ENCODE data around the gene RNF141.

The RNF141 gene

DNA sequence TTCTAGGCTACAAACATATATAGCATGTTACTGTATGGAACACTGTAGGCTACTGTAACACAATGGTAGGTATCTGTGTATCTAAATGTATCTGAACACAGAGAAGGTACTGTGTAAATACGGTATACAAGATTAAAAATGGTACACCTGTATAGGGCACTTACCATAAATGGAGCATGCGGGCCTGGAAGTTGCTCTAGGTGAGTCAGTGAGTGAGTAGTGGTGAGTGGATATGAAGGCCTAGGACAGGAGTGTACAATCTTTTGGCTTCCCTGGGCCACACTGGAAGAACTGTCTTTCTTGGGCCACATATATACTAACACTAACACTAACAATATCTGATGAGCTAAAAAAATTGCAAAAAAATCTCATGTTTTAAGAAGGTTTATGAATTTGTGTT lies 21.4 kb downstream of the RNF141 start:
- DNase-seq = no peak

DNA sequence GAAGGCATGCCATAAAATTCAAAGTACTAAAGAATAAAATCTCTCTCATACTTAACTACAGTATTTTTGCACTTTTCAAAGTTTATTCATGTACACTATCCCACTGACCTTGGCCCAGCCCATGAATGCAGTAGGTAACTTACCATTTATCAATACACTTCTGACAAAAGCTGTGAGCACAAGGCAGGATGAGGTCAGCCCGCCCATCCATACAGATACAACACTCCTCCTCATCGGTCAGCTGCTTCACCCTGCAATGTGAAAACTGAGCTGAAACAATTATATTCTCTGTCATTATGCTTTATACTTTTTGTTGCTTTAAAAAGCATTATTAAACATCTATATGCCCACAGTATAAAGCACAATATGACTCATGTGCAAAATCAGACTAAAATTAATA lies 22.1 kb downstream of the RNF141 start:
- no peak for DNase-seq

DNA sequence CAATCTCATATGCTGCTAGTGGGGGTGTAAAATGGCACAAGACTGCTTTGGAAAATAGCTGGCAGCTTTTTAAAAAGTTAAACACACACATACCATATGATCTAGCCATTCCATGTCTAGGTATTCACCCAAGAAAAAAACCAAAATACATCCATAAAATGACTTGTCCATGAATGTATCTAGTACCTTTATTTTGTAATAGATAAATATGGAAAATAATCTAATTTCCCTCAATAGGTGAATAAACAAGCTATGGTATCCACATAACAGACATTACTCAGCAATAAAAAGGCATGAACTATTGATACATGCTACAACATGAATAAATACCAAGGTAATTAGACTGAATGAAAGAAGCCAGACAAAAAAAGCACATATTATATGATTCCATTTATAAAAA lies 22.9 kb downstream of the RNF141 start:
- DNase-seq = no peak

DNA sequence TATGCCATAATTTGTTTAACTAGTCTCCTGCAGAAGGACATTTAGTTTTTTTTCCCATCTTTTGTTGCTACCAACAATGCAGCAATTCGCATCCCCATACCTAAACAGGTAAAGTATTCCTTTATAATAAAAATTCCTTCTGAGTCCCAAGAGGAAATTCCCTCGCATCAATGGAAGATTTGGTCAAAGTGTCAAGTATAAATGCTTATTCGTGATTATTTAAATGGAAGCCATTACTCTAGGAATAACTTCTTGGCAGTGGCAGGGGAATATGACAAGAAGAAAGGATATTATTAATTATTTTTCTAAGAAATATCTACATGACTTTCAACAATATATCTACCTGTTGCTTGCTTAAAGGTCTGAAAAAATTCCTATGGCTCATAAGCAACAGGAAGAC lies 25.6 kb downstream of the RNF141 start:
- DNase-seq = no peak

DNA sequence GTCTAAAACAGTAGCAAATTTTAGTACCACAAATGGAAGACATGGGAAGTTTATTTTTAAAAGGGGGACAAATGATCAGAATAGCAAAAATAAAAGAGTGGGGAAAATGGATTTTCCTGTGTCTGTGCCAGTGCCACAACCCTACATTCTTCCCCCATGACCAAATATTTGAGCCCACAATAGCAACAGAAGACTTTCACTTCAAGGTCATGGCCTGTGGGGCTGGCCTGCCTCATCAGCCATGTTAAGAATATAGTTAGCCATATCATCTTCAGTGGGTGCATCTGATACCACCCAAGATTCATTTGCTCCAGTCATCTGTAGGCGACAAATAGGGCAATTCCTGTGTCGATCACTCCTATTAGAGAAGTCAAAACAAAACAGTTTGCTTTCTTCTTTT lies 26.3 kb downstream of the RNF141 start:
- no peak for DNase-seq

DNA sequence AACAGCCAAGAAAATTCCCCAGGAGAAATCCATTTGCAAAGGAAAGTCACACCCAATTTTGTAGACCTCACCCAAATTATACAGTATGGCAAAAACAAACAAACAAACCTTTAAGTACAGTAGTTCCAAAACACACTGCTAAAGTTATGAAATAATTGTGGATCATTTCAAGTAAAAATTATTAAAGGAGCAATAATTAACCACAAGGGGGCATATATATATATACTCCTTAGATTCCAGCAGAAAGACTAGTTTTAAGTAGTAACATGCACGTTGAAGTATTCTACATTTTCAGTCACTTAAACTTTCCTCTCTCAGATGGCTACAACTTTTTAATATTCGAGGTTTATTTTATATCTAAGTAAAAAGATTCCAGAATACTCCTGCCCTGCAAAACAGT lies 26.8 kb downstream of the RNF141 start:
- no peak for DNase-seq

DNA sequence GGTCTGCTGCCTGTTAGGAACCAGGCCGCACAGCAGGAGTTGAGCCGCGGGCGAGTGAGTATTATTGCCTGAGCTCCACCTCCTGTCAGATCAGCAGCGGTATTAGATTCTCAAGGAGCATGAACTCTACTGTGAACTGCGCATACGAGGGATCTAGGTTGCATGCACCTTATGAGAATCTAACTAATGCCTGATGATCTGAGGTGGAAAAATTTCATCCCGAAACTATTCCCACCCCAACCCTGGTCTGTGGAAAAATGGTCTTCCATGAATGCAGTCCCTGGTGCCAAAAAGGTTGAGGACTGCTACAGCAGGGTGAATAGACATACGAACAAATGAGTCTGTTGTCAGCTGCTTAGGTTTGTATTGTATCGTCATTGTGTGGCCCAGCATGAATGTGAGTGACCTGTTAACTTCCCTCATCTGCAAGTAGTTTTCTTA lies 29.8 kb downstream of the RNF141 start:
- DNase-seq = no peak

DNA sequence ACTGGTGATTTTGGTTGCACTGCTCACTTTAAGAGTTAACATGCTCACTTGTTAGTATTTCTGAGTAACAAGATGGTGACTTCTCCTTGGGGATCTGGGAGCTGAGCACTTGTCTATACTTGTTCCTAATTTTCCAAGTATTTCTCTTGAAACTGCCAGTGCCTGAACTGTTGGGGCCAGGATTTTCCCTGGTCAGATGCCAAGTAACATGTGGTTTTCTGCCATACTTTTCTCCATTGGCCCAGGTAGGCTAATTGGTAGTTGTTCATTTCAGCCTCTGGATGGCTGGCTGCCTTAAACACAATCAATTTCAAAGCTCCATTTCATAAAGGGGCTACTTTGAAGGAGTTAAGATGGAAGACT lies 35.0 kb downstream of the RNF141 start:
- no peak for DNase-seq

DNA sequence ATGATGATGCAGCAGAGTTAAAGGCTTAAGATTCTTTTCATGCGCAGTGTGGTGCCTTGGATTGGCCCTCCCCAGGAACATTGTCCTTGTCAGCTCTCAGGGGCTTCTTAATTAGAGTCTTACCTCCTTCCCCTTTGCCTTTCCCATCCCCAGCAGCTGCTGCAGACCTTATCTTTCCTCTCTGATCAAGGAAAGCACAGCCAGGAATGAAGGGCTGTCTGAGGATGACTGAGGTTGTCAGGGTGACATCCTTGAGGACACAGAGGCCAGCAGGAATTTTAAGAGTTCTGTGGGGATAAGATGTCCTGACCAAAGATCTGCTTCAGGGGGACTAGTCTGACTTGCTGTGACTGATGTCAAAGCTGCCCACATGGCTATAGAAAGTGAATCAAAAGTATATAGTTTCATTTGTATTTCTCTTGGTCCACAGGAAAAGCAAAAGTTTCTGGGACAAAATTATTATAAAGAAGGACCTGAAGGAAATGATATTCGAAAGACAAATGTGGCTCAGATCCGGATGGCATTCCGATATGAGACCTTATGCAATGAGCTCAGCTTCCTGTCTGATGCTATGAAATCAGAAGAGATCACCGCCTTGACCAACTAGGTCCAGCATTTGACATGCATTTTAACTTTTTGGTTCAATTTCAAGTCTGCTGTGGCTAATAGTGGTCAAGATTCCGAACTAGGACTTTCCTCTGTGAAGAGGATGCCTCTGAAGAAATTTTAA lies 35.5 kb downstream of the RNF141 start:
- DNase-seq = no peak

DNA sequence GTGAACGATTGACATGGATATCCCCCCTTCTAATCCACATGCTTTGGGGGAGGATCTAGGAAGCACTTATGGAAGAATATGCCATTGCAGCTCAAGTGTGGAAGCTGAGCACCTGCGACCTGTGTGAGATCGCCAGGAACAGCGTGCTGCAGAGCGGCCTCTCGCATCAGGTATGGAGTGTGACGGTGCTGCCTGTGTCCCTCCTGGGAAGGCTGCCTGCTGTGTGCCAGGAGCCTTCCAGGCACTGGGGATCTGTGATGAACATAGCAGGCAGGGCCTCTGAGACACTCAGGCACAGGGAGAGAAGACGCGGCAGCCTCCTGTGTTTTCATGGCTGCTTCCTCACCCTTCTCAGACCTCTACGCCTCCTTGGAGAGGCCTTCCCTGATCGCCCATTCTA lies 36.5 kb downstream of the RNF141 start:
- no peak for DNase-seq

DNA sequence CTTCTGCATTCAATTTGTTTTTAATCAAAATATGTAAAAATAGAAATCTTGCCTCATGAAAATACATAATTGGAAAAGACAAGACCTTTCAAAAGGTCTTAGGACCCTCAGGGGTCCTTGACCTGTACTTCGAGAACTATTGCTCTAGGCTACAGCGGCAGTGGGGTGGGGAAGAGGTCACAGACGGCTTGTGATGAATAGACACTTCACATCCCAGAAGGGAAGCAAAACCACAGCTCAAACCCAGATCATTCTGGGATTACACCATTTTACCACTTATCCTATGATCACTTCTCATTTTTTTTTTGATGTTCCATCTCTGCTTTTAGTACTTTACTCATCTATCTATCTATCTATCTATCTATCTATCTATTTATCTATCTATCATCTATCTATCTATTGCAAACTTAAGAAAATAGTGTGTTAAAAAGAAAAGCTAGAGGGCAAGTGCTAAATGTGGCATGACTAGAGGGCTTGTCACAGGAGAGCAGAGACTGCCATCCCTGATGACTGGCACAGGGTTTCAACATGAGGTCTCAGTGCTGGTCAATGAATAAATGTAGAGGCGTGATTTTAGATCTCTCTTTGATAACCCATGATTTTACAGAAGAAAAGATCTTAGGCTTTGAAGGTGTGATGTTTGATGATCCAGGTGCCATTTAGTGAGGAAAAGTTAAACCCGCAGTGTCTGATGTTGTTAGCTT lies 37.1 kb downstream of the RNF141 start:
- no peak for DNase-seq

DNA sequence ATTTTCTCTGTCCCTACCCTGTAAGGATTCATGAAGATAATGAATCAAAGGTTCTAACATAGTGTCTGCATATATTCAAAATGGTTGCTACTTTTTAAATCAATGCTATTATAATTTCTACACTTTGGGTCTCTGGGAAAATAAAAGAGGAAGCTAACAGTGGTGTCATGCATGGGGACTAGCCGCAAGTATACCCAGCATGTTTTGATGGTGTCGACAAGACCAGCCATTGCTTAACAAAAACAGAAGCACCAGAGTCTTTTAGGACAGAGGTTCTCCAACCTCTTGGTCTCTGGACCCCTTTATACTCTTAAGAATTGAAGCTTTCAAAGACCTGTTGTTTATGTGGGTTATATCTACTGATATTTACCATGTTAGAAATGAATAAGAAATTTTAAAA lies 37.8 kb downstream of the RNF141 start:
- DNase-seq = no peak

DNA sequence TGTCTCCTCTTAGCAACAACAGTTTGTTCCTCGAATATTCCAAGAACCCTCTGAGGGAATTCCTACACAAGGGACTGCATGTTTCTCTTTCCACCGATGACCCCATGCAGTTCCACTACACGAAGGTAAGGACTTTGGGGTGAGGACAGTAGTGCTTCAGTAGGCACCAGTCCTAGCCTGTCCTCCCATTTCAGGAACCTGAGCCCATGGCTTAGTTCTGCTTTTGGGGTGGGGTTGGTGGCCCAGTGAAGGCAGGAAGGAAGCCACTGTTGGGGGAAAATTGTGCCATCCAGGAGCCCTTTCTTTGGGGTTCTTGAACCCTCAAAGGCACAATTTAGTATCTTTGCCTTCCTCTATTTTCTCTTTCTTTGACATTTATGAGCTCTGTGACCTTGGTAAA lies 38.2 kb downstream of the RNF141 start:
- no peak for DNase-seq

DNA sequence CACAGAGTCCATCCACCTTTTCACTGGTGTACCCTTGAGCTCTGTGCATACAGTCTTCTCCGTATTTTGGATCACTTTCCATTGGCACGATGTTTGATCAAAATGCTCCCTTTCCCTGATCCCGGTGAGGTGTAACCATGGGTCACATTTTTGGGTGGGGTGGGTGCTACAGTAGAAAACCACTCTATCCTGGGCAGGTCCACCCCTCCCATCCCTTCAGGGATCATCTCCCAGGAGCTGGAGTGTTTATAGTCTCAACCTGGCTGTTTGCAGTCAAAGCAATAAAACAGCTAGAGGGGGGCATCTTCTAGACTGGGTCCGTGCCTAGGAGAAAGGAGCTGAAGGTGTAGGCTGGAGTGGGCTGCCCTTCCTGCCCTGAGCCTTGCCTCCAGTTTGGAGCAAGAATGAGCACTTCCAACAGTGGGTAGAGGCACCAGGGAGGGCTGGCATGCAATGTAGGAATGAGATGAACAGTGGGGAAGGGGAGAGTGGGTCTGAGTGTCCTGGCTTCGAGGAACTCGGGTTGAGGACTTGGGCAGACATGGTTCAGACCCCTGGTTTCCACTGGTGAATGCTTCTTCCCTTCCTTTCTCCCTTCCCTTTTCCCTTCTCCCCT lies 38.8 kb downstream of the RNF141 start:
- DNase-seq = no peak

DNA sequence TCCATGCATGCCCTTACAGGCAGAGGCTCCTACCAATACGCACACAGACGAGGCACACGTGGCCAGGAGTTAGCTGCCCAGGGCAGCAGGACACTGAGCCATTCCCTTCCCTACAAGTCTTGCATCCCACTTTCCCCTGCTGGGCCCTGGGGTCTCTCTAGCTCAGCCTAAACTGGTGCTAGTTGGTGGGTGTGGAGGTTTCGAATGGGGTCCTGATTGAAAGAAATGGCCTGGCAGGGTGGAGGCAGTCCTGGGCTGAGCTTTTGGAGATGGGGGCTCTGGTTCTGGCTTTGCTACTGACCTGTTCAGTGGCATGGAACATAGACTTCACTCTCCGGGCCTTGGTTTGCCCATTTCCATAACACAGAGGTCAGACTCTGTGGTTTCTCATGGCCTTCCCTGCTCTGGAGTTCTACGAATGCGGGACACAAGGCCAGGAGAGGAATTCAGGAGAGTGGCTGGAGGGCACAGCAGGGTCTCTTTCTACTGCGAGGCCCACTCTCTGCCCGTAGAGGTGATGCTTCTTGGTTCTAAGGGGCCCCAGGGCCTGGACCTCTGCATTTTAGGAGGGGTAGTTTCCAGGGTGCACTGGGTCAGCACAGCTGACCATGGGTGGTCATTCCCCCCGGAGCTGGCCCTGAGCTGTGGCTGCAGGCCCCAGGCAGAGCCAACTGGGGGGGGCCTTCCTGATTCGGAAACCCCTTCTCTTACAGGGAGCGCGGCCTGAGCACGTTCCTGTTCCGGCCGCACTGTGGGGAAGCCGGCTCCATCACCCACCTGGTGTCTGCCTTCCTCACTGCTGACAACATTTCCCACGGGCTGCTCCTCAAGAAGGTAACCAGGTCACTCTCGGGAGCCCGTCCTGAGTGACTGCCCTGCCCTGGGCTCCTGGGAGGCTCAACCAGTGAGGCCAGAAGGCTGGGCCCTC lies 40.0 kb downstream of the RNF141 start:
- DNase-seq = no peak

DNA sequence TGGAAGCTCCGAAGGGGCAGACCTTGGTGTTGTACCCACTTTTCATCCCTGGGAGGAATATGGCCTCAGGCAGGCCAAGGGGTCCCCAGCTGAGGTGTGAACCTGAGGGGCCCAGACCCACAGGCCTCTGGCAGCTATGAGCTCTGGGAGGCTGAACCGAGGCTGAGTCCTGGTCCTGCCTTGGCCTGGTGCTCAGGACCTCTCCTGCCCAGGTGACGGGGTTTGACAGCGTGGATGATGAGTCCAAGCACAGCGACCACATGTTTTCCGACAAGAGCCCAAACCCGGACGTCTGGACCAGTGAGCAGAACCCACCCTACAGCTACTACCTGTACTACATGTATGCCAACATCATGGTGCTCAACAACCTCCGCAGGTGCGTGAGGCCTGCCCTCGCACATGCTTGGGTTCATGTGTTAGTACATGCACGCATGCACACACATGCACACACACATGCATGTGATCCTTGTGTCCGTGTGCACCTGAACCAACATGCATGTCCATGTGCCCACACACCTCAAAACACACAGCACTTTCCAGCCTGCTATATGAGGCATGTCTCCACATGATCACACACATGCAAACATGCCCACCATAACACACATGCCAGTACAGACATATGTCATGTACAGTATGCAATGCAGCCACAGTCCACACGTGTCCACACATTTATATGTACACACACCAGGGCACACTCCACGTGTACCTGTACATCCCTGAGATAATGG lies 40.9 kb downstream of the RNF141 start:
- DNase-seq = no peak

DNA sequence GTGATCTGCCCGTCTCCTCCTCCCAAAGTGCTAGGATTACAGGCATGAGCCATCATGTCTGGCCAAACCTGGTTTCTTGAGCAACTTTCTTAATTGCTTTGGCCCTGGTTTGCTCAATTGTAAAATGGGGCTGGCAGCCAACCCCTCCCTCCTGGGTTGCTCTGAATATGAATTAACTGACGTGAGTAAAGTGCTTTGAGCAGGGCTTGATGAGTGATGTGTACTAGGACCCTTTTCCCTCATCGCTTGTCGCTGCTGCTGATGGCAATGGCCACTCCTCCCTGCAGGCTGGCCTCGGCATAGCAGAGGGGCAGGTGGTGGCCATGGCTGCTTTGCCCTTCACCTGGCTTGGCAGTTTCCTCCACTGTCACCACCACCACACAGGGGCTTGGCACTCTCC lies 41.5 kb downstream of the RNF141 start:
- DNase-seq = no peak

DNA sequence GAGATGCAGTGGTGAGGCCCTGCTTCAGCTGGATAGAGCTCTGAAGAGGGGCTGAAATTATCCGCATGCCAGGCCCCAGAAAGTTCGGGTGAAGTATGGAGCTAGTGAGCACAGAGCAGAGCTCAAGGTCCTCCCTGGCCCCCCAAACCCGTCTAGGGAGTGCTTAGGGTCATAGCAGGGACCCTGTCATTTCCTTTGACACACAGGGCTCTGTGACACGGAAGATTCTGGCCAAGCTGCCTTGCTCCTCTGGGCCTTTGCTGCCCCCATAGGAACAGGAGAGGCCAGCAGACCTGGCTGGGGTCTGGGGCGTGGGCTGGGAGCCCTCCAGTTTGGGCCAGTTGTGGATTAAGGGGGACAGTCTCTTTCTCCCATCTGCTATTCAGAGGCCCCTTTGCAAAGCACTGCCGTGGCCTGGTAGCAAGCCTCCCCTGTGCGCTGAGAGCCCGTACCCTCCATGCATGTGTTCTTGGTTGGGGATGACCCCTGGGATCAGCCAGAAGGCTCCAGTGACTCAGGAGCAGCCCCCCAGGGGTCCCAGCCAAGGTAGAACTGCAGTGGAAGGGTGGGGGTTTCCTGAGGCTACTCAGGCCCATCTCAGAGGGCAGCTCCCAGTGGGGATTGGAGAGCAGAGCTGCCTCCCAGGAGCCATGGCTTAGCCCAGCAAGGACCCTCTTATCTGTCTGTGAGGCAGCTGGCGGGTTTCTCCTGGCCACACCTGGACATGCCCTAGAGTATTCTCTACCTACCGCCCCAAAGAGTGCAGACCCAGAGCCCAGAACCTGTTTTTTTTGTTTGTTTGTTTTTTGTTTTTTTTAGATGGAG lies 42.3 kb downstream of the RNF141 start:
- DNase-seq = no peak

DNA sequence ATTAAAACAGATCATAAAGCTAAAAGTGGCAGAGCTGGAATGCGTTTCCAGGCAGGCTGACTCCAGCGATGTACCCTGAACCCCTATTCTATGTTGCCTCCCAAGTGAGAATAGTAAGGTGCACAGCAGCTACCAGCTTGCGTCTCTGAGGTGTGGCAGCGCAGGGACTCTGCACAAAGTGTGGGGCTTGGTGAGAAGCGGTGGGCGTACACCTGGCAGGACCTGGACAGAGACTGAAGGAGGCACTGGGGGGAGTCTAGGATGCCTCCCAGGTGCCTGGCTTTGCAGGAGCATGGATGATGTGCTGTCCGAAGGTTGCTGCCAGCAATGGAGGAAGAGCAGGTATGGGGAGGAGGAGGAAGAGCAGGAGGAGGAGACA lies 43.0 kb downstream of the RNF141 start:
- no peak for DNase-seq

DNA sequence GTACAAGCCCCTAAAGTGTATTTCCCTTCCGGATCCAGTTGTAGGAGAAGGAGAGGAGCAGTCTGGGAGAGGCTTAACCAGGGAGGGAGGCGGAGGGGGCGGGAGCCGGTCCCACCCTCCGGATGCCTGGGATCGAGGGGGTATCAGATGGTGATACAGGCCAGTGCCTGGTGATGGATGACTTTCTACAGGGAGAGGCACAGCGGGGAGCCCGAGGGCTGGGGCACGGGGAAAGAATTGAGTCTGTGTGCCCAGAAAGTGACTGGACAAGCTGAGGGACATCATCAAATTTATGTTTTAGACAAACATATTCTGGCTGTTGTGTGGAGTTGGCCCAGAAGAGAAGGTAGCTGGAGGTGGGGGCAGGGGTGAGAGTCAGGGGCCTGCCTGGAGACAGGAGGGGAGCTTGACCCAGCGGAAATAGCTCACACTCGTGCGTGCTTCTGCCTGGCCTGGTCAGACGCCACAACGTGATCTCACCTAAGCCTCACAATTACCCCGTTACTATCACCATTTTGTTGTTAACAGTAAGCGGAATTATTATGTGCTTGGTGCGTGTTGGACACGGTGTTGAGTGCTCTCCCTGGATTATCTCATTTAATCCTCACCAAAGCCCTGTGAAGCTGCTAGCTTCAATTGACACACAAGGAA lies 43.5 kb downstream of the RNF141 start:
- DNase-seq = no peak

DNA sequence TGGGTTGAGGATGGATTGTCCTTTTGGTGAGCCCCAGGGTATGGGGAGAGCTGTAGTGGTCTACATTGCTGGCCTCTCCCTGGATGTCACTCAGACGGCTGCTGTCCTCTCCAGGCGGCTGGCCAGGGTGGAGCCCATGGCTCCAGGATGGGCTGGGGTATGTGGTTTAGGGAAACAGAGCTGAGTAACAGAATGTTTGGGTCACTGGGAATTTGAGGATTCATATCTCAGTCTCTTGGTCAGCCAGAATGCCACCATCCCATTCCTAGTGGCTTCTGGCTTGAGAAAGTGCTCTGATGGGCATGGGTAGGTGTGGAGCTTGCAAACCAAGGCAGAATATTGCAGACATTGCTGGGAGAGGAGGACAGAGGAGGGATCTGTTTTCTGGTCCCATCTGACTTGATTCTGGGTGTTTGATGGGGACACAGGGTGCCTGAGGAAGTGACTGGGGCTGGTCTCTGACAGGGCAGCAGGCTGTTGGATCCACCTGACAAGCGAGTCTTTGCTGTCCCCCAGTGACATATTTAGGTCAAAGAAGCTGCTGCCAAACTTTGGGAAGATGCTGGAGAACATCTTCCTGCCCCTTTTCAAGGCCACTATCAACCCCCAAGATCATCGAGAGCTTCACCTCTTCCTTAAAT lies 44.6 kb downstream of the RNF141 start:
- no peak for DNase-seq
